GM18507 (cell line): ENCODE results near the gene TMTC2.

Experiments
- DNase-seq: peaks from one replicate; pipeline ENCODE4 v3.0.0; 2011; ENCODE audit warnings: low read depth; ENCODE audit not compliant: insufficient read length; ENCODE audit errors: extremely low spot score
- FAIRE-seq: peaks from 2 replicates; lab custom pipeline; 2011; peaks lifted over from hg19 to GRCh38; lab: Jason Lieb, UNC

The TMTC2 gene

DNA sequence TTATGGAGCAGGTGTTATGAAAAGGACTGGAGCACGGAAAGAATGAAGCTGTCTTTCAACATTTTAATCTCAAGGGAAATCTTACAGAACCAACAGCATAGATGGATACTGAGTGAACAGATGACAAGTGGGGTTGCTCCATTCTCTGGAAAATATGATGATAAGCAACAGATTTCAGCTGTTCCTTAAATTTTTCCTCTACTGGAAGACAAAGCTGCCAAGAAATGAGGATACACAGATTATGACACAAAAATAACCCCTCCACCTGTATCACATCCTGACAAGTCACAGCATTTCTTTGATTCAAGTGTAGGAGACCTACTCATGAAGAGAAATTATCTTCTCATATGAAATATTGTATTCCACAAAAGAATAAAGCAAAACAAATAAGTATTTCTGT lies 13.0 kb upstream of the TMTC2 start:
- DNase-seq (no peak), FAIRE-seq (no peak)

DNA sequence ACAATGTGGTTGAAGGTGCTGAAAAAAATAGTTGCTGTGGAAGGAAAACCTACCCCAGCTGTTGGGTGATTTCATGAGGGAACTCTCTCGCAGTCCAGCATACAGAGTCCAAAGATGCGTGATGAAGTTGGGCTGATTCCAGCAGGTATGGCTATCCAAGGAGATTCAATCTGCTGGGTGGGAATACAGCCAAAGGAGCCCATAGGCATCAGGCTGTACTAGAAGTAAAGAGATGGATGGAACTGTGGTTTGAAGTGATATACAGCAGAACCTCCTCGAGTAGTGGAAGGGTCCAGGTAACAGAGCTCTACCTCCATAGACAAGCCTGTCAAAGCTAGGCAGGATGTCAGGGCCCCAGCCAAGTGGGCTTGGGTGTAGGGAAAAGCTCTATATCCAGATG lies 11.5 kb upstream of the TMTC2 start:
- DNase-seq, result no peak
- no peak for FAIRE-seq

DNA sequence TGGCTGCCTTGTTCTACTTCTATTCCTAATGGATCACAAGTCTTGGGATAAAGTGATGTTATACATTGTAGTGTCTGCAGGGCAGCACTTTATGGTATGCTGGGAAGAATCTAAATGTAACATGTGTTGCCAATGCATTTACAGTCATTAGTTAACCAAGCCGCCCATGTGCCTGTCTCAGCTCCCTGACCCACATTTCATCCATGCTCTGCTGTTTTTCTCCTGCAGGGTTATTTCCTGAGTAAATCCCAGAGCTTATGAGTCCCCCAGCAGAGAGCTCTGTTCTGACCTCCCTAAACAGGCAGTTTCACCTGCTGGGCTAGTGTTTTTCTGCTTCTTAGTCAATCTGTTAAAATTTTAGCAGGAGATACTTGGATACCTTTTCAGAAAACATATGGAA lies 4.4 kb upstream of the TMTC2 start:
- FAIRE-seq (no peak), DNase-seq (no peak)

DNA sequence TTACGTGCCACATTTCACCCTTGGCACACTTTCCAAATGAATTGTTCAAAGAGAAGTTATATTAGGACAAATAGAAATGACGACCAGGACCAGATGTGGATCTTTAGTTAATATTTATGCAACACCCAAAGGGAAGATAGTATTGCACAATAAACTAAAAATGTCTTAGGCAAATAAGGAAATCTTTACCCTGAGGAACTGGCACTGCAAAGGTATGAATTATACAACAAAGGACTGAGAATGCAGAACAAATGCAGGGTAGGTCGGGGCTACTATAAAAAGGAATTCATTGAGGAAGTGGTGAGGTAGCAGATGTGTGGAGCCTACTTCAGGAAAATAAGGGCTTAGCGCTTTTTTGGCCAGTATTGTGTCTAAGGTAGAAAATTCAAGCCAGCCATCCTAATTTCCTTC lies 3.9 kb upstream of the TMTC2 start:
- no peak for DNase-seq
- FAIRE-seq, result no peak

DNA sequence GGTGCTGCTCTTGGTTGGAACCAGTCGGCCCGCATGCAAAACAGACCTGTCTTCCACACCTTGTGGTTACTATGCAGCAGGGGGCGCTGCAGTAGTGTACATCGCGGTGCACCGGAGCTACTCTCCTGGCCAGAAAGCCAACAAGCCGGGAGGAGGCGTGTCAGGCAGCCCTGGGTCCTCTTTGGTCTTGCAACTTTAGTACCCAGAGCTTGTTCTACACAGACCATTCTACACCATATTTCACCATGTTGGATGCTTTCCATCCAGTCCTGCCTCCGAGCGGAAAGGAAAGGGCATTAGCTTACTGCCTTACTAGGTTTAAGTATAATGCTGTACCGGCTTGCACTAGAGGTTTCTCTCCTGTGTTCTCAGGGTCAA lies 927 bp upstream of the TMTC2 start:
- DNase-seq (peak; percentile 52), FAIRE-seq (peak; percentile 94)

- FAIRE-seq (peak; percentile 83), DNase-seq (peak; percentile 36)
Measured at GRCh38 chr12:82687021-82688011, 610 bp downstream of the TMTC2 start.

- FAIRE-seq (peak; percentile 5), DNase-seq (no peak)
Measured at GRCh38 chr12:82688035-82688501, 1.4 kb downstream of the TMTC2 start.

DNA sequence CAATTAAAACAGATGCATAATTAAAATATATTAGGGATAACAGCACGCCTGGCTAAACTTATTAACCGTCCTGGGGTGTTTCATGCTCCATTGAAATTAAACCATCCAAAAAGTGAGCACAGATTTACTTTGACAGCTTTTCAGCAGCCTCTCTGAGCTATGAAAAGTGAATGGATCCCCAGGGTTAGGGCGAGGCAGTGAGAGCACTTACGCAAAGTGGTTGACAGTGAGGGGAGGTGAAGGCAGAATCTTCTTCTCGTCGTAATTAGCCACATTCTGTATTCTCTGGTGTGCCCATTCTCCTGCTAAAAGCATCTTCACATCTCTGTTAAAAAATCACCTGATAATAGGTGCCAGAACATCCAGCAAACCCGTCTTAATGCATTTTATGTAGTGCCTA lies 1.9 kb downstream of the TMTC2 start:
- DNase-seq (no peak), FAIRE-seq (no peak)

GRCh38 chr12:82690006-82690405 lies 3.3 kb downstream of the TMTC2 start:
- FAIRE-seq, result no peak
- DNase-seq, result no peak

DNA sequence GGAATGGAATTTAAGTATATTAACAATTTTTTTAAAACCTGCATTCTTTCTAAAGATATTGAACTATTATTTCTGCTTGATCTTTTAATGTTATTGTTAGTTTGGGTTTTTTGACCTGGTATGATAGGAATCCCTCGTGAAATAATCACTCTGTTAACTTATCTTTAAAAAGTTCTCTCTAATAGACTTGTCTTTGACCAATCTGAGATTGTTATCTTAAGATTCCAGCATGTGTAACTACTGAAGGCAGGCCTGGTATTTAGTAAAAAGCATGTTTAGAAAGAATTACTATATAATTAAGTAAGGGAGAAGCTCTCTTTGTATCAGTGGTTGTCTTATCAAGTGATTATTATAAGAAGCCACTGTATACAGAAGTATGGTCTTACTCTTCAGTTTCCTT lies 4.8 kb downstream of the TMTC2 start:
- FAIRE-seq (no peak), DNase-seq (no peak)

DNA sequence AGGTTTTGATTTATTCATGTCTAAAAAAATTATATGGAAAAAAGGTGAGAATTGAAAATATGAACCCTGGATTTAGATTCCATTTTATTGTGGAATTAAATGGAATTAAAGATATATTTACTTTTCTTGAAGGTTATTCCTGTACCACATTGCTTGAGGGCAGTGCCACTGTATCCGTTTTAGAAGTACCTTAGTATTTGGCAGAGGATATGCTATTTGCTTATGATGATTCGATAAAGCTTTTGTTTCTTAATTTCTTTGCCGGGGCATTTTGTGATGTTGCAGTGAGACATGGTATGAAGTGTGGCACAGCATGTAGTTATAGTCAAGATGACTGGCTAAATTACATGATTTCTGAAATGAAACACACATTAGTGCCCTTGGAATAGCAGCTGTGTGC lies 7.6 kb downstream of the TMTC2 start:
- FAIRE-seq (no peak), DNase-seq (no peak)

- DNase-seq, result no peak
- FAIRE-seq, result no peak
Measured at GRCh38 chr12:82694970-82695369, 8.3 kb downstream of the TMTC2 start.

DNA sequence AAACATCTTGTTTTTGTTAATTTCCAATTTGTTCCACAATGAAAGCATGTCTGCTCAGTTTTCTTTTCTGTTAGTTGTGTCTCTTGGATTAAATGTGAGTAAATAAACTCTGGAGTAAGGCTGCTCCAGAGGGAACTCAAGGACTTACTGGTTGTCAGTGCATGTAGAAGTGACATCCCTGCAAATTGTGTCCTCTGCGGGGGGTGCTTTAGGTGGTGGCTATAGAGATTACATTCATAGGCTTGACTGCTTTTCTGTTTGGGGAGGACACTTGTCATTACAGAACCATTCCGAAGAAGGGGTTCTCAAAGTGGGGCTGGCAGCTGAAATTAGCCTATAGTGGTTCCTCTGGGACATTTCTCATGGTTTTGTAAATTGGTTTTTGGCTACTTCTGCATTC lies 8.8 kb downstream of the TMTC2 start:
- FAIRE-seq, result no peak
- no peak for DNase-seq

DNA sequence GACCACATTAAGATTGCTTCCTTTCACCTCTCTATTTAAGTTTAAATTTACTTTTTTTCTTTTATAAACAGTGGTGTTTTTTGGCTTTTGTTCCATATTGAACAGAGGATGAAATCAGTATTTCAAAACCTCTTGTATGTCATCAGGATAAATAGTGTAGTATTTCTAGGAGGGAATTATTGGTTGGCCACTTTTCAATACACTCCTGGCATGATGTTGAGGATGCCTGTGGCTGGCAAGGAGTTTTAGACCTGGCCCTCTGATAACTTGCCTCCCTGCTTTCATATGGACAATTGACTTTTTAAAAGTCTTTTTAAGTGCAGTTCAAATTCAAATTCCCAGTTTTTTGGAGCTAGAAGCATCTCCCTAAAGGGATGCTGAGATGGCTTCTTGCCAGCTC lies 9.8 kb downstream of the TMTC2 start:
- FAIRE-seq, result no peak

DNA sequence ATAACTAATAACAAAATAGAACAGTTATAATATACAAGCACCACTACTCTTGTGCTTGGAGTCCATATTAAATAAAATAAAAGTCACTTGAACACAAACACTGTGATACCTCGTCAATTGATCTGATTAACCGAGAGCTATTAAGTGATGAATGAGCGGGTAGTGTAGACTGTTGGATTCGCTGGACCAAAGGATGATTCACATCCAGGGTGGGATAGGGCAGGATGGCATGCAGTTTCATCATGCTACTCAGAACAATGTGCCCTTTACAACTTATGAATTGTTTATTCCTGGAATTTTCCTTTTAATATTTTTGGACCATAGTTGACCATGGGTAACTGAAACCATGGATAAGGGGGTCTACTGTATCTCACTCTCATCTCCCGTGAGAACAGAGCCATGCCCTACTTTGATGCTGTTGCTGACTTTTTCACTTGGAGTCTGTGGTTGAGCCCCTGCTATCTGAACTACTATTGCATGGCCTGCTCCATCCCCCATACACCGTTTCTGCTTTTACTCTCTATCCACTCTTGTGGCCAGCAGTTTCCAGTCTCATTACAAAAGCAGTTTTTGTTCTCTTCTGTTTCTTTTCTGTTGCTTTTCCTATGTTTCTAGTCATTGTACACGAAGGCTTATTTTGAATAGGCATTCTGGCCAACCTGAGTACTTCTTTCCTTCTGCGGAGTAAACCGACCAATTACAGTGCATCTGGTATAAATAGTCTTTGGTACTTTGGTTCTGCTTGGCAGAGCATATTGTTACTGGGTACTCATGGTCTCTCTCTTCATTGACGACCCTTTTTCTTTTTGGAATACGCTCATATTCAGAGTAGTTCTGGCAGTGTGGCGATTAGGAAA lies 12.2 kb downstream of the TMTC2 start:
- FAIRE-seq, result no peak

More for the DNA sequence above, 9.8 kb downstream of the TMTC2 start:
- no peak for DNase-seq

GRCh38 chr12:82705774-82706173 lies 19.1 kb downstream of the TMTC2 start:
- FAIRE-seq, result no peak
- DNase-seq, result no peak

More for the DNA sequence above, 12.2 kb downstream of the TMTC2 start:
- DNase-seq, result no peak

DNA sequence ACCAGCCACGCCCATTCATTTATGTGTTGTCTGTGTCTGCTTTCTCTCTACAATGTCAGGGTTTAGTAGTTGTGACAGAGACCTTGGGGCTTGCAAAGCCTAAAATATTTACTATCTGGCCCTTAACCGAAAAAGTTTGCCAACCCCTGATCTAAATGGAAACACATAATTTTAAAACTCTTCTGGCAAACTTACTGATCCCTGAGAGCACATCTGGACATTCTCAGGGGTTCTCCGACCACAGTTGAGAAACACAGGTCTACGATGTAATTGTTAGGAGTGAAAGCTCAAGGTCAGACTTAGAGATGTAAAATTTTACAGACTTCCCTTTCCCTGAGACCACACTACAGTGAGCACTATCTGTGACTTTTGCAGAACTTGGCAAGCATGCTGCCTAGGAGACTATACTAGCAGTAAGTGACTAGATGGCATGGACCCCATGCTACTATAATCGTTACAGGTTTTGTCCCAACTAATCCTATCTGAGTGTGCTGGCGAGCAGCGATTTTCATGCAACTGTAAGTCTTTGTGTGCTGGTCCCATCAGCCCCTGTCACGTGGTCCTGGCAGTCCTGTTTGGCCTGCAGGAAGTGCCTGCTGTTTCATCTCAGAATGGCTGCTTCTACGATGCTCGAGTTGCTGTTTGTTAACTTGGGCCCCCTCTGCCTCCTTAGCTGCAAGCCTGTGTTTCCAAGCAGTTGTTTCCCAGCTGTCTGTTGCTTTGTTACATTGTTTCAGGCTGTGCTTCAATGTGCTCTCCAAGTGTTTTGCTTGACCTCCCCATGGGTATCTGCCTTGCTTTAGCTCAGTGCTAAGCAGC lies 21.6 kb downstream of the TMTC2 start:
- FAIRE-seq, result no peak
- no peak for DNase-seq

GRCh38 chr12:82709794-82710355 lies 23.2 kb downstream of the TMTC2 start:
- DNase-seq (no peak), FAIRE-seq (no peak)

DNA sequence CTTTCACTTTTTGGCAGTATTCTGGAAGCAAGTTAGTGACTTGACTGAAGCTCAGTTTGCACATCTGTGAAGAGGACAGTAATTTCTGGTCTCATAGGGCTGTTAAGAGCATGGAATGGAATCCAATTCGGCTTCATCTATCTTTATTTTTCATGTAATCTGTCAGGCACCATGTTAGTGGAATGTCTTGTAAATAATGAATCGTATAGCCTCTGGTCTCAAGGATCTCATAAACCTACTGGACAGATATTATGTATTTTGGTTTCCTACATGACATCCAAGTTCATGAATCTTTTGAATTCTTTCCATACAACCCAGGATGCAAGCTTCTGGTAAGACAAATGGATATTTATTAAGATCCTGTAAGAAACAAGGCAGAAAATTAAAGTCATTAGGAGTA lies 24.0 kb downstream of the TMTC2 start:
- DNase-seq (no peak), FAIRE-seq (no peak)
